ENCODE results near the gene TTLL11. TPM values are rescaled to one million over a fixed set of nuclear protein-coding genes. Genes with fewer than 3 reads are reported as not detected.

The TTLL11 gene
- total RNA-seq, 4 donors from 2014 or later: 9.1 to 14.6 (median 9.7) TPM

DNA sequence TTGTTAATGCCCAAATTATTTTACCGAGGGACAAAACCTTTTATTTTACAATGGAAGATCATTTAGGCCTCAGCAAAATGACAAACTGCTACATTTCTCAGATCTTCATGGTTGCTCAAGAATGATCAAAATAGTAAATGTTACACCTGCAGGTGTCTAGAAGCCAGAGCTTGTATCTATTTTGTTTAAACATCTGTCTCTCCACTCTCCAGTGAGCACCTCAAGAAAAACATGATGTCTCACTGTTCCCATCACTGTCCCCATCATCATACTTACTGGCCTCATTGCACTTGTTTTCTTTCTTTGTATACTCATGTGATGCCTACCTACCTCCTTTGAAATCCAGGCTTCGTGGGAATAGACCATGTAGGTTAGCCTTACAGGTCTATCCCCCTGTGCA, 149.6 kb downstream of the TTLL11 start:
- no peak overlapping the region for H3K4me3 ChIP-seq (ENCODE audit: low read depth, poor library complexity, severe bottlenecking)
- TF ChIP-seq, protein P1, sequence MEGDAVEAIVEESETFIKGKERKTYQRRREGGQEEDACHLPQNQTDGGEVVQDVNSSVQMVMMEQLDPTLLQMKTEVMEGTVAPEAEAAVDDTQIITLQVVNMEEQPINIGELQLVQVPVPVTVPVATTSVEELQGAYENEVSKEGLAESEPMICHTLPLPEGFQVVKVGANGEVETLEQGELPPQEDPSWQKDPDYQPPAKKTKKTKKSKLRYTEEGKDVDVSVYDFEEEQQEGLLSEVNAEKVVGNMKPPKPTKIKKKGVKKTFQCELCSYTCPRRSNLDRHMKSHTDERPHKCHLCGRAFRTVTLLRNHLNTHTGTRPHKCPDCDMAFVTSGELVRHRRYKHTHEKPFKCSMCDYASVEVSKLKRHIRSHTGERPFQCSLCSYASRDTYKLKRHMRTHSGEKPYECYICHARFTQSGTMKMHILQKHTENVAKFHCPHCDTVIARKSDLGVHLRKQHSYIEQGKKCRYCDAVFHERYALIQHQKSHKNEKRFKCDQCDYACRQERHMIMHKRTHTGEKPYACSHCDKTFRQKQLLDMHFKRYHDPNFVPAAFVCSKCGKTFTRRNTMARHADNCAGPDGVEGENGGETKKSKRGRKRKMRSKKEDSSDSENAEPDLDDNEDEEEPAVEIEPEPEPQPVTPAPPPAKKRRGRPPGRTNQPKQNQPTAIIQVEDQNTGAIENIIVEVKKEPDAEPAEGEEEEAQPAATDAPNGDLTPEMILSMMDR (IDR thresholded peaks at IDR 0.05): no peak
- TF ChIP-seq POLR2A (IDR thresholded peaks at IDR 0.05): no peak
- intact Hi-C loops (cut with DNase I; ENCODE audit: low total_unique reads): no loop called here
- WGBS, 2 donors: 95 to 97% methylated on average over 2 of the region's 2 CpGs
- DNase-seq (ENCODE audit: low spot score in 2 of 2): no peak

DNA sequence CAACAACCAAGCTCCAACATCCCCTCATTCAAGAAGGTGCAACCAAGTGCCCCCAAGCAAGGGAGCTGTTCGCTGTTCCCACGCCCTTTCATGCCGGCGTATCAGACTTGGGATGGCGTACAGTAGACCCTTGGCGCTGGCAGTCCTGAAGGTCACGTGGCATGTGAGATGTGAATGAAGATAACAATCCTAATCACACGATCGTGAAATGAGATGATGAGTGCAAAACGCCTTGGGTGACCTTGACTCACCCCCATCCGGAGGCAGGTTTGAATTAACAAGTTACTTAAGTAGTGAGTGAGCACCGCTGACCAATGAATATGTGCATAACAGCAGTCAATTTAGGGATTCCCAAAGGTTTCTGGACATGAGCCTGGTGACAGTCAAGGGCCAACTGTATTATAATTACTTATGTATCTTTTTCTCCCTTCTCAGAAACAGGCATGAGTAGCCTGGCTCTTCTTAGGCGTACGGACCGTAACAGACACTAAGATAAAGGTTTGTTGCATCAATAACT, 150.2 kb downstream of the TTLL11 start:
- 79% methylated on average over 15 of the region's 15 CpGs for WGBS, 2 donors
- intact Hi-C loops (cut with DNase I; ENCODE audit: low total_unique reads): no loop called here
- TF ChIP-seq, protein P1 (IDR thresholded peaks at IDR 0.05): no peak
- no peak for TF ChIP-seq POLR2A (IDR thresholded peaks at IDR 0.05)
- H3K4me3 ChIP-seq (ENCODE audit: low read depth, poor library complexity, severe bottlenecking): no peak overlapping the region
- DNase-seq (ENCODE audit: low spot score in 2 of 2): no peak

DNA sequence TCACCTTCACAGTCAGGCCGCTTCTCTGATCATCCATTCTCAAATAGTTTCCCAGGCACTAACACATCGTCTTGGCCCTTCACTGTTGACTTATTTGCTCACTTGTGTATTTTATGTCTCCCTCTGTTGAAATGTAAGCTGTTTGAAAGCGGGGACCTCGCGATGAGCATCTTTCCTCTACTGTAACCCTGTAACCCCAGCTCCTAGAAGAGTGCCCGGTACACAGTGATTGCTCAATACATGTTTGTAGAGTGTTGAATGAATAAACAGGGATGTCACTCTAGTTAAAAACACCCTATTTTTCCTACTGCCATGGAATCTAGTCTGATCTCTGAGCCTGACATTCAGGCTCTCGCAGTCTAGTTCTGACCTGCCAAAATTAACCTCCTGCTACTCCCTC, 150.8 kb downstream of the TTLL11 start:
- WGBS, 2 donors: 85 to 87% methylated on average over 7 of the region's 7 CpGs
- intact Hi-C loops (cut with DNase I; ENCODE audit: low total_unique reads): no loop called here
- no peak overlapping the region for H3K4me3 ChIP-seq (ENCODE audit: low read depth, poor library complexity, severe bottlenecking)
- TF ChIP-seq, protein P1 (IDR thresholded peaks at IDR 0.05): no peak
- no peak for TF ChIP-seq POLR2A (IDR thresholded peaks at IDR 0.05)
- no peak for DNase-seq (ENCODE audit: low spot score in 2 of 2)

DNA sequence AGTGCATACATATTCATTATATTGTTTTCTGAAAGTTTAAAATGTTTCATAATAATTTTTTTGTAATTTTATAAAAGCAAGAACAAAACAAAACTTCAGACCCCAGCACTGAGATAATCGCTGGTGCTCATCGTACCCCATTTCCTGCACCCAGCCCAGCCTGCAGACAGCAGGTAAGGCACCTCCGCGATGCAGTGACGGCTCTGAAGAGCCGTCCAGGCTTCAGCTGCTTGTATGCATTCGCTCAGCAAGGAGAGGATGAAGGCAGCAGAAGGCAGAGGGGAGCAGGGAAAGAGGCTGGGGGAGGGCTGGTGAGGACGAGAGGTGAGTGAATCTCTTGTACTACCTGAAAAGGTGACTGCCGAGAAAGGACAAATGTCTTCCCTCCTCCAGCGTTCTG, 153.5 kb downstream of the TTLL11 start:
- TF ChIP-seq, protein P1 (IDR thresholded peaks at IDR 0.05): no peak
- TF ChIP-seq POLR2A (IDR thresholded peaks at IDR 0.05): no peak
- DNase-seq (ENCODE audit: low spot score in 2 of 2): no peak
- 81 to 83% methylated on average over 10 of the region's 10 CpGs for WGBS, 2 donors
- no peak overlapping the region for H3K4me3 ChIP-seq (ENCODE audit: low read depth, poor library complexity, severe bottlenecking)
- intact Hi-C loops (cut with DNase I; ENCODE audit: low total_unique reads): no loop called here

DNA sequence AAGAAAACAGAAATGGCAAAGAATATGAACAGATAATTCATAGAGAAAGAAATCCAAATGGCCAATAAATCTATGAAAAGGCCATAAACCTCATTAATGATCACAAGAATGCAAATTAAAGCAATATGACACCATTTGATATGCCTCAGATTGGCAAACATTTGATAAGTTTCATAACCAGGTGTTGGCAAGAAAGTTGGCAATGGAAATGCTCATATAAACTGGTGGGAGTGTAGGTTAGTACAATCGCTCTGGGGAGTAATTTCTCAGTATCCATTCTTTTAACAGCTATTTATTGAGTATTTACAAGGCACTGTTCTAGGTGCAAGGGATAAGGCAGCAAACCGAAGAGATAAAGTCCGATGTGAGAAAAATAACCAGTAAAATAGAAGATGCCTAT, 154.5 kb downstream of the TTLL11 start:
- WGBS, 2 donors: 78 to 91% methylated on average over 3 of the region's 3 CpGs
- DNase-seq (ENCODE audit: low spot score in 2 of 2): no peak
- no peak overlapping the region for H3K4me3 ChIP-seq (ENCODE audit: low read depth, poor library complexity, severe bottlenecking)
- TF ChIP-seq POLR2A (IDR thresholded peaks at IDR 0.05): no peak
- TF ChIP-seq, protein P1 (IDR thresholded peaks at IDR 0.05): no peak
- intact Hi-C loops (cut with DNase I; ENCODE audit: low total_unique reads): no loop called here

DNA sequence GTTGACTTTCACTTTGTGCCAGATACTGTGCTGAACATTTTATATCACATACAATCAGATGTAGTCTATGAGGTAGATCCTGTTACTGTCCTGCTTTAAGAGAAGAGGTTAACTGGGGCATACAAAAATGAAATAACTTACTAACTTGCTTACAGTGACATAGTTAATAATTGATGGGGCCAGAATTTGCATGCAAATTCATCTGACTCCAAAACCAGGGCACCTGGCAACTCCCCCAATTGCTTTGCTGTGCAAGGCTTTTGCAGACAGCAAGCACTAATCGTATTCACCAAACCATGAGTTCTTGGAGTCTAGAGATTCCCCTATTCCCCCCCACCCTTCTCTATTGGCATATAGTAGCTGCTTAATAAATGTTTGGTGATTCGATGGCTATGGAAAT, 155.9 kb downstream of the TTLL11 start:
- intact Hi-C loops (cut with DNase I; ENCODE audit: low total_unique reads): no loop called here
- no peak for DNase-seq (ENCODE audit: low spot score in 2 of 2)
- no peak for TF ChIP-seq POLR2A (IDR thresholded peaks at IDR 0.05)
- TF ChIP-seq, protein P1 (IDR thresholded peaks at IDR 0.05): no peak
- no peak overlapping the region for H3K4me3 ChIP-seq (ENCODE audit: low read depth, poor library complexity, severe bottlenecking)
- WGBS, 2 donors: 81 to 94% methylated on average over 2 of the region's 2 CpGs
